Fibroblast of pulmonary artery (primary cell): ENCODE data around the gene EFNB1.

Experiments used
- DNase-seq: peaks from one replicate; pipeline ENCODE4 v3.0.0-alpha.2; 2010; ENCODE audit warnings: low read depth
- H3K4me3 ChIP-seq: replicated peaks from 2 replicates; pipeline ENCODE4 v1.5.1; 2011; ENCODE audit warnings: low read depth, mild to moderate bottlenecking, control low read depth, low read length, moderate library complexity
- CTCF ChIP-seq: IDR thresholded peaks from 2 replicates; pipeline ENCODE4 v1.5.1; 2011; ENCODE audit warnings: mild to moderate bottlenecking, control low read depth, low read length, inconsistent platforms; ENCODE audit errors: missing control alignments

EFNB1 gene

DNA sequence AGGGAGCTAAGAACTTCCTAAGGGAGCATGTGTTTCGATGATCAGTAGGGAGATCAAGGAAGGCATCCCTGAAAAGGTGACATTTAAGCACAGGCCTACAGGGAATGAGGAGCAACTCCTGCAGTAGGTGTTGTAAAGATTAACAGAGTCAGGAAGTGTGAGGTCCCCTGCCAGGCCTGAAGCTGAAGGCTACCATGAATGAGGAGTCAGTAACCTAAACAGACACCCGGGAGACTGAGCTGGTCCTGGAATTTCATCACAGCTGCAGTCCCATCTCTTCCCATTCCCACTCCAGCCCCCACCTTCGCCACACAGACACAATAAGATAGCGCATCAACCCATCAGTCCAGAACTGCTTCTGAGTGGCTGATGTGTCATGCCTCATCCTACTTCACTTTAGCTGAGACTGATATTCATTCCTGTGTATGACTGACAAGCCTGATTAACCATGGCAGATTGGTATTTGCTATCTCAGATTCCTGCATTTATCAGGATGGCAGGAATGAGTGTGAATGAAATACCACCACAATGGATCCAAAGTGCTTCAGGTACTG lies 27.0 kb upstream of the EFNB1 start:
- no peak for DNase-seq
- no peak for TF ChIP-seq CTCF
- no peak overlapping the region for H3K4me3 ChIP-seq

- TF ChIP-seq CTCF: peak; percentile 36
- H3K4me3 ChIP-seq: no peak overlapping the region
- DNase-seq: no peak
These were observed 21.0 kb upstream of the EFNB1 start for GRCh38 chrX:68807818-68808217.

DNA sequence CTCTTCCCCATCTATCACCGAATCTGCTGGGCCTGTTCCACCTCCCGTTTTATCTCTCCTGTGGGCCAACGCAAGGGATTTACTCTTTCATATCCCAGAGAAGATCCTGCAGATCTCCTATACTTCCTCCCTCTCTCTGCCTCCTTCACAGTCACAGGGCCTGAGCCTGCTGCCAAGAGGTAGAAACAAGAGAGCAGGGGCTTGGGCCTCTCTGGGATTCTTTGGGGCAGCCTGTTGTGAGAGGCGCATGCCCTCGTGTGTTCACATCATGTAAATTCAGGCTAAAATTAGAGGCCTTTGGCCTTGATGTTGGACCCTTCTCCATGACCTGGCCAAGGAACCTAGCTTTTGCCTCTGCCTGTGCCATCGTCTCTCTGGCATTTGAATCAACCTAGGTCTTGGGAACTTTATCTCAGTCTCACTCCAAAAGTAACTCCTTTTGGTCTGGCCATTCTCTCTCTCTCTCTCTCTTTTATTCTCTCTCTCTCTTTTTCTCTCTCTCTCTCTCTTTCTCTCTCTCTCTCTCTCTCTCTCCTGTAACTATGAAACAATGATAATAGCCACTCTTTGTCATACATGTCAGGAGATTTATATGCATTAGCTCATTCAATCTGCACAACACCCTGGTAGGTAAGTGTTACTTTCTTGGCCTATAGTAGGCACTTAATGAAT lies 20.0 kb upstream of the EFNB1 start:
- TF ChIP-seq CTCF: peak; percentile 37
- peak; percentile 54 for DNase-seq
- no peak overlapping the region for H3K4me3 ChIP-seq

GRCh38 chrX:68820476-68821110 lies 8.2 kb upstream of the EFNB1 start:
- no peak for TF ChIP-seq CTCF
- H3K4me3 ChIP-seq: no peak overlapping the region
- no peak for DNase-seq

GRCh38 chrX:68821616-68822015 lies 7.2 kb upstream of the EFNB1 start:
- DNase-seq: no peak
- TF ChIP-seq CTCF: no peak
- H3K4me3 ChIP-seq: no peak overlapping the region

- no peak overlapping the region for H3K4me3 ChIP-seq
- DNase-seq: peak; percentile 72
- TF ChIP-seq CTCF: peak; percentile 70
These were observed 6.0 kb upstream of the EFNB1 start for GRCh38 chrX:68822641-68823410.
